HepG2 (cell line): ENCODE results near the gene STAT5A. TPM values are rescaled to one million over a fixed set of nuclear protein-coding genes. Genes with fewer than 3 reads are reported as not detected.

Source experiments
- BRD4 ChIP-seq: sonication (generic); formaldehyde crosslinking; IDR thresholded peaks from 2 replicates; pipeline ENCODE4 v1.4.0; 2020; ENCODE audit warnings: missing genetic modification reagents
- CCAR2 ChIP-seq: fragments of 200-400 bp; formaldehyde crosslinking; optimal IDR thresholded peaks from 2 replicates; pipeline ENCODE3; 2018; ENCODE audit warnings: low read depth, mild to moderate bottlenecking, low read length, moderate library complexity
- FOXO4 ChIP-seq: sonication (generic); formaldehyde crosslinking; conservative IDR thresholded peaks from 2 replicates; pipeline ENCODE4 v1.8.1; 2023; ENCODE audit warnings: missing genetic modification reagents
- GATA4 ChIP-seq: sonication (generic); IDR thresholded peaks from 2 replicates; pipeline ENCODE4 v1.6.1; 2016; ENCODE audit warnings: antibody characterized with exemption, low read depth, borderline replicate concordance
- HDAC2 ChIP-seq: sonication (generic); formaldehyde crosslinking; IDR thresholded peaks from 2 replicates; pipeline ENCODE4 v1.4.0; 2020; ENCODE audit warnings: missing genetic modification reagents
- IKZF5 ChIP-seq: IDR thresholded peaks from 2 replicates; pipeline ENCODE4 v1.6.1; 2018; ENCODE audit warnings: missing genetic modification reagents, mild to moderate bottlenecking, missing compliant biosample characterization
- MAFK ChIP-seq, 2 experiments: IDR thresholded peaks in 1 of 2; conservative IDR thresholded peaks in 1 of 2; 2 replicates each; pipeline ENCODE4 v1.6.1; 2011; ENCODE audit warnings: improper control_type of control experiment in 2 of 2, low read length in 2 of 2
- MYPOP ChIP-seq: sonication (generic); formaldehyde crosslinking; IDR thresholded peaks from 2 replicates; pipeline ENCODE4 v1.8.1; 2023; ENCODE audit warnings: mild to moderate bottlenecking, moderate library complexity, missing genetic modification reagents
- ONECUT2 ChIP-seq: sonication (generic); formaldehyde crosslinking; IDR thresholded peaks from 2 replicates; pipeline ENCODE4 v1.4.0; 2020; ENCODE audit warnings: missing genetic modification reagents
- POLR2G ChIP-seq: fragments of 200-400 bp; formaldehyde crosslinking; IDR thresholded peaks from 2 replicates; pipeline ENCODE4 v1.6.1; 2018; ENCODE audit warnings: mild to moderate bottlenecking, low read depth, low read length, moderate library complexity
- THAP8 ChIP-seq: sonication (generic); formaldehyde crosslinking; IDR thresholded peaks from 2 replicates; pipeline ENCODE4 v1.5.1; 2020; ENCODE audit warnings: missing genetic modification reagents, mild to moderate bottlenecking, borderline replicate concordance
- THAP9 ChIP-seq: sonication (generic); formaldehyde crosslinking; IDR thresholded peaks from 2 replicates; pipeline ENCODE4; 2020; ENCODE audit warnings: missing genetic modification reagents, mild to moderate bottlenecking, borderline replicate concordance
- ZBTB4 ChIP-seq: sonication (generic); formaldehyde crosslinking; IDR thresholded peaks from 2 replicates; pipeline ENCODE4 v1.4.0; 2020; ENCODE audit warnings: missing genetic modification reagents, mild to moderate bottlenecking, borderline replicate concordance
- ZKSCAN5 ChIP-seq: sonication (generic); formaldehyde crosslinking; IDR thresholded peaks from 2 replicates; pipeline ENCODE4 v1.5.1; 2020; ENCODE audit warnings: mild to moderate bottlenecking, missing genetic modification reagents
- ZNF121 ChIP-seq: sonication (generic); formaldehyde crosslinking; IDR thresholded peaks from 2 replicates; pipeline ENCODE4 v1.5.0; 2020; ENCODE audit warnings: mild to moderate bottlenecking, missing genetic modification reagents
- ZNF136 ChIP-seq: sonication (generic); formaldehyde crosslinking; IDR thresholded peaks from 2 replicates; pipeline ENCODE4 v1.8.1; 2022; ENCODE audit warnings: low read depth, mild to moderate bottlenecking, moderate library complexity, missing genetic modification reagents
- ZNF615 ChIP-seq: sonication (generic); formaldehyde crosslinking; IDR thresholded peaks from 2 replicates; pipeline ENCODE4 v1.5.0; 2020; ENCODE audit warnings: mild to moderate bottlenecking, missing genetic modification reagents, borderline replicate concordance
- polyA plus RNA-seq, 8 experiments: library from polyadenylated mRNA; depleted of rRNA in 3 of 8; stranded (reverse) in 7 of 8; unstranded in 1 of 8; fragments of >200 nt; fragmentation: Illumina TruSeq in 4 of 8; extraction: Trizol in 4 of 8; gene quantifications; 2 replicates each; pipeline versions ENCODE4 v1.2.1 to v1.2.3, GENCODE V29; 2011 to 2016; ENCODE audit warnings: low read depth in 4 of 8, missing spikeins in 1 of 8, mixed read lengths in 1 of 8; ENCODE audit not compliant: insufficient read depth in 1 of 8
- total RNA-seq, 5 experiments: library from RNA; depleted of rRNA; stranded (reverse); fragments of >200 nt; fragmentation: Illumina TruSeq; extraction: Trizol; gene quantifications; 2 replicates each; pipeline ENCODE4 v1.2.3, GENCODE V29; 2016; ENCODE audit warnings: low read depth in 1 of 5

STAT5A gene
- total and polyA plus RNA-seq, 2 of the 13 experiments (the other 11 are each of a cell fraction or from before 2014, with no cell fraction given): 1.4 to 4.1 TPM

- TF ChIP-seq FOXO4 (CRISPR knock-in tag) (0 out of 2 replicates have a peak, but pooled peaks have one; percentile 49), ZNF121 (CRISPR knock-in tag) (peak; percentile 56; the same call in 1 of the 2 replicates), IKZF5 (CRISPR knock-in tag) (0 out of 2 replicates have a peak, but pooled peaks have one; percentile 21), GATA4 (0 out of 2 replicates have a peak, but pooled peaks have one; percentile 12), MYPOP (CRISPR knock-in tag) (peak; percentile 37; the same call in 1 of the 2 replicates), THAP8 (no peak), HDAC2 (CRISPR knock-in tag) (no peak; the same call in 1 of the 2 replicates), CCAR2 (no peak), THAP9 (CRISPR knock-in tag) (no peak), POLR2G (peak; percentile 70; the same call in 1 of the 2 replicates), ZNF136 (CRISPR knock-in tag) (no peak), BRD4 (CRISPR knock-in tag) (0 out of 2 replicates have a peak, but pooled peaks have one; percentile 14), ZKSCAN5 (CRISPR knock-in tag) (no peak), ONECUT2 (CRISPR knock-in tag) (no peak), ZNF615 (CRISPR knock-in tag) (no peak), MAFK (conservative IDR thresholded peaks at IDR 0.05 in 1 of 2, IDR thresholded peaks at IDR 0.05 in 1 of 2; ENCODE audit: low read length in 2 of 2) (no peak), ZBTB4 (CRISPR knock-in tag) (no peak)
These were observed 24.2 kb downstream of the STAT5A start (continued) for GRCh38 chr17:42312285-42313130.
